Adrenal gland (tissue), 5 donors: ENCODE results near the gene RALGAPB.

ENCODE experiments used
- CTCF ChIP-seq, 6 experiments: fragments of 450-650 bp in 4 of 6; fragments of 200-600 bp in 2 of 6; sonication (generic) in 1 of 6; IDR thresholded peaks; 1 replicate in 5 of 6; 2 replicates in 1 of 6; pipeline versions ENCODE4 v1.5.1 to v1.8.0; 2016 to 2021; ENCODE audit warnings: antibody characterized with exemption in 6 of 6, mild to moderate bottlenecking in 2 of 6, moderate library complexity in 1 of 6
- POLR2A ChIP-seq, 2 donors: fragments of 450-650 bp; IDR thresholded peaks; one replicate each; pipeline ENCODE4 v1.6.1; 2017; ENCODE audit warnings: antibody characterized with exemption in 2 of 2, mild to moderate bottlenecking in 2 of 2, moderate library complexity in 1 of 2
- donor health status: DM: no; HTN: no; CAD: no.

GRCh38 chr20:38589351-38589750 lies 116.7 kb downstream of the RALGAPB start:
- TF ChIP-seq CTCF (IDR thresholded peaks at IDR 0.05) (no peak), POLR2A (IDR thresholded peaks at IDR 0.05) (no peak)
